ENCODE results near the gene ANKRD10. TPM values are rescaled to one million over a fixed set of nuclear protein-coding genes. Genes with fewer than 3 reads are reported as not detected.

Gene ANKRD10
- total and polyA plus RNA-seq, 3 donors from 2014 or later = 65.2 to 180 (median 132) TPM

DNA sequence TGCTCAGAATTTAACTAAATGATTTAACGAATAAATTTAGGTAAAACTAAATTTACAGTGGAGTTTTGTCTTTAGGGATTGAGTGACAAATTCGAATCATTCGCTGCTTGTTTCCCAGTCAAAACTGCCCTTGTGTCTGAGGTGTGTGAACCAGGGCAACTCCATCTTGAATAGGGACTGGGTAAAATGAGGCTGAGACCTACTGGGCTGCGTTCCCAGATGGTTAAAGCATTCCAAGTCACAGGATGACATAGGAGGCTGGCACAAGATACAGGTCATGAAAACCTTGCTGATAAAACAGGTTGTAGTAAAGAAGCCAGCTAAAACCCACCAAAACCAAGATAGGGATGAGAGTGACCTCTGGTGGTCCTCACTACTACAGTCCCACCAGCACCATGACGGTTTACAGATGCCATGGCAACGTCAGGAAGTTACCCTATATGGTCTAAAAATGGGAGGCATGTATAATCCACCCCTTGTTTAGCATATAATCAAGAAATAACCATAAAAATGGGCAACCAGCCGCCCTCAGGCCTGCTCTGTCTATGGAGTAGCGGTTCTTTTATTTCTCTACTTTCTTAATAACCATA is 10.2 kb upstream of the ANKRD10 start:
- Histone ChIP-seq H3K27ac (no peak overlapping the region), H3K36me3 (ENCODE audit: low read depth, missing control alignments) (no peaks in the 10 kb centered on the region), H3K4me3 (no peak overlapping the region), H3K9me3 (no peaks in the 10 kb centered on the region), H3K27me3 (no peaks in the 10 kb centered on the region), H3K4me1 (peaks cover under 1% of the 10 kb centered on the region)
- no peak for DNase-seq
- TF ChIP-seq CTCF (IDR thresholded peaks at IDR 0.05) = no peak
- no peak for TF ChIP-seq POLR2A (IDR thresholded peaks at IDR 0.05)
- 81 to 85% methylated on average over 8 of the region's 8 CpGs for WGBS, 2 donors
- intact Hi-C loops (cut with DNase I; ENCODE audit: low total_unique reads) = no loop called here

DNA sequence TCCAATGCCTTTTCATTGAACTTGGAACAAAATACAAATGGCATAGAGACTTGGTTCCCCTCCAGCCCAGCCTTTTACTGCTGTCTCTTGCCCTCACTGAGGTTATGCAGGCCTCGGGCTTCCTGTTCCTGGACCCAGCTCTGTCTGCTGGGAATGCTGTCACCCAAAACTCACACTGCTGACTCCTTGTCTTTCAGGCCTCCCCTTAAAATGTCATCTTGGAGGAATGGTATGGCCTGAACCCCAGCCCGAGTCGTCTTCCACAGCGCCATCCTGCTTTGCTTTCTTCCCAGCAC is 9.7 kb upstream of the ANKRD10 start:
- Histone ChIP-seq H3K4me3 (no peak overlapping the region), H3K27ac (no peak overlapping the region), H3K9me3 (no peaks in the 10 kb centered on the region), H3K27me3 (no peaks in the 10 kb centered on the region), H3K4me1 (peaks cover 3% of the 10 kb centered on the region), H3K36me3 (ENCODE audit: low read depth, missing control alignments) (no peaks in the 10 kb centered on the region)
- no peak for TF ChIP-seq CTCF (IDR thresholded peaks at IDR 0.05)
- no peak for TF ChIP-seq POLR2A (IDR thresholded peaks at IDR 0.05)
- DNase-seq = no peak
- WGBS, 2 donors = 93 to 96% methylated on average over 4 of the region's 4 CpGs
- intact Hi-C loops (cut with DNase I; ENCODE audit: low total_unique reads) = no loop called here

DNA sequence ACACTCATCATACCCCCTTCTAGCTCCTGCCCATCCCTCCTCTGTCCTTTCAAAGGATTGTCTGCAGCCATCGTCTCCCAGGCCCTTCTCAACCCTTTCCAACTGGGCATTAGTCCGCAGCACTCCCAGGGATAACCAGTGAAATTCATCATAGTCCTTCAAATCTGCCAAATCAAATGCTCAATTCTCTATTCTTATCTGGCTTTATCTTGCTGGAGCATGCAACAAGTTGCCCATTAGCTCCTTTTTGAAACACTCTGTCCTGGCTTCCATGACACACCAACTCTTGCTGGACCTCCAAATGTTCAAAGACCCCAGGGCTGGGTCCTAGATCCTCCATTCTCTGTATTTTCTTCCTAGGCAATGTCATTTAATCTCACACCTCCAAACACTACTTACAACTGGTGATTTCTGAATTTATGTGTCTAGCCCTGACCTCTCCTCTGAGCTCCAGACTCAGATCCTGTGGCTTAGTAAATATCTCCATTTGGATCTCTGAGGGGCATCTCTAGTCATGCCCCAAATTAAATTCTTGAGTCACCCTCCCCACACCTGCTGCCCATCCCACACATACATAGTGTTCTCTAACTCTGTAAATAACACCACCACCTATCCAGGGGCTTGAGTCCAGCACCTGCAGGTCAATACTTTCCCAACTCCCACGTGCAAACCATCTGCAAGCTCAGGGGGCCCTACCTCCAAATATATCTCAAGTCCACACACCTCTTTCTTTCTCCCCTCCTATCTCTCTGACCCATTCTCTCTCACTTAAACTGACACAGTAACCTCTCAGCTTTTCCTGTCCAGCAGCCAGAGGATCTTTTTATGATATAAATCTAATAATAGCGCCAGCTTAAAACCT is 9.1 kb upstream of the ANKRD10 start:
- intact Hi-C loops (cut with DNase I; ENCODE audit: low total_unique reads) = no loop called here
- no peak overlapping the region for H3K27ac ChIP-seq
- no peaks in the 10 kb centered on the region for H3K9me3 ChIP-seq
- no peak for TF ChIP-seq POLR2A (IDR thresholded peaks at IDR 0.05)
- TF ChIP-seq CTCF (IDR thresholded peaks at IDR 0.05) = no peak
- H3K36me3 ChIP-seq (ENCODE audit: low read depth, missing control alignments) = no peaks in the 10 kb centered on the region
- no peaks in the 10 kb centered on the region for H3K27me3 ChIP-seq
- WGBS, 2 donors = 82 to 87% methylated on average over 4 of the region's 4 CpGs
- peaks cover 3% of the 10 kb centered on the region for H3K4me1 ChIP-seq
- no peak for DNase-seq
- no peak overlapping the region for H3K4me3 ChIP-seq

DNA sequence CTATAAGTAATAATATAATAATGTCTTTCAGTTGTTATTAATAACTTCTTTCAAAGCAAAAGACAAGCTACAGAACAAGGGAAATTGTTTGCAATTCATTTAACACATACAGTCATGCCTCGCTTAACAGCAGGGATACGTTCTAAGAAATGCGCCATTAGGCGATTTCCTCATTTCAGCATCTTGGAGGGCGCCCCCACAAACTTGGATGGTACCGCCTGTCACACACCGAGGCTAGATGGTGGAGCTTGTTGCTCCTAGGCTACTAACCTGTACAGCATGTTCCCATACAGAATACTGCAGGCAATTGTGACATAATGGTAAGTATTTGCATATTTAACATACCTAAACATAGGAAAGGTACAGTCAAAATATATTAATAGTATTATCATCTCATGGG is 8.2 kb upstream of the ANKRD10 start:
- H3K4me3 ChIP-seq = no peak overlapping the region
- WGBS, 2 donors = 86 to 91% methylated on average over 7 of the region's 7 CpGs
- H3K9me3 ChIP-seq = no peaks in the 10 kb centered on the region
- intact Hi-C loops (cut with DNase I; ENCODE audit: low total_unique reads) = no loop called here
- no peak for TF ChIP-seq POLR2A (IDR thresholded peaks at IDR 0.05)
- no peak for TF ChIP-seq CTCF (IDR thresholded peaks at IDR 0.05)
- no peaks in the 10 kb centered on the region for H3K27me3 ChIP-seq
- no peak for DNase-seq
- H3K36me3 ChIP-seq (ENCODE audit: low read depth, missing control alignments) = no peaks in the 10 kb centered on the region
- no peak overlapping the region for H3K27ac ChIP-seq
- peaks cover 3% of the 10 kb centered on the region for H3K4me1 ChIP-seq

- no peaks in the 10 kb centered on the region for H3K36me3 ChIP-seq (ENCODE audit: low read depth, missing control alignments)
- no peaks in the 10 kb centered on the region for H3K9me3 ChIP-seq
- WGBS, 2 donors = 73 to 82% methylated on average over 5 to 8 of the region's 8 CpGs
- DNase-seq = no peak
- intact Hi-C loops (cut with DNase I; ENCODE audit: low total_unique reads) = no loop called here
- H3K4me3 ChIP-seq = no peak overlapping the region
- H3K4me1 ChIP-seq = peaks cover 3% of the 10 kb centered on the region
- TF ChIP-seq CTCF (IDR thresholded peaks at IDR 0.05) = no peak
- no peak overlapping the region for H3K27ac ChIP-seq
- no peaks in the 10 kb centered on the region for H3K27me3 ChIP-seq
Observed at GRCh38 chr13:110922506-110922905, 7.6 kb upstream of the ANKRD10 start.
